ENCODE measurements around the gene ITFG2. TPM values are rescaled to one million over a fixed set of nuclear protein-coding genes. Genes with fewer than 3 reads are reported as not detected.
"Not testable (repeated sequence)": the region's sequence is repeated elsewhere in the genome, so short reads cannot be mapped to it uniquely, and the experiment has no call there.

ITFG2 gene
- total RNA-seq, 2 experiments from 2014 or later, result 42.0 to 55.2 TPM

- Histone ChIP-seq H3K4me1 (ENCODE audit: insufficient read depth, low read length, poor library complexity, severe bottlenecking) (peaks cover 10% of the 10 kb centered on the region), H3K9me3 (ENCODE audit: low read length) (no peaks in the 10 kb centered on the region), H3K9me2 (ENCODE audit: insufficient read depth, low read length) (no peaks in the 10 kb centered on the region), H3K27ac (ENCODE audit: low read depth, low read length, poor library complexity, severe bottlenecking) (no peak overlapping the region), H3K36me3 (ENCODE audit: insufficient read depth, low read length) (no peaks in the 10 kb centered on the region), H3K4me3 (ENCODE audit: low read depth, low read length, poor library complexity, severe bottlenecking) (no peak overlapping the region), H2AFZ (ENCODE audit: low read length) (no peak overlapping the region), H3K79me2 (ENCODE audit: insufficient read depth, low read depth, low read length) (no peaks in the 10 kb centered on the region), H4K20me1 (ENCODE audit: insufficient read depth, low read length) (no peaks in the 10 kb centered on the region), H3K4me2 (ENCODE audit: low read length) (no peak overlapping the region)
- intact Hi-C loops (cut with micrococcal nuclease; ENCODE audit: unreplicated experiment), result no loop called here
- ChIA-PET POLR2A (no interaction called here), CTCF (ENCODE audit: unreplicated experiment) (no interaction called here)
- no TSS peak for BruUV-seq (replicated peaks)
- DNase-seq (ENCODE audit: low spot score), result no peak
- TF ChIP-seq CTCF (conservative IDR thresholded peaks at IDR 0.05; ENCODE audit: low read length) (no peak), EZH2phosphoT487 (IDR thresholded peaks at IDR 0.05; ENCODE audit: borderline replicate concordance, low read depth, low read length) (no peak)
Measured at GRCh38 chr12:2769866-2770533, 42.5 kb upstream of the ITFG2 start.

DNA sequence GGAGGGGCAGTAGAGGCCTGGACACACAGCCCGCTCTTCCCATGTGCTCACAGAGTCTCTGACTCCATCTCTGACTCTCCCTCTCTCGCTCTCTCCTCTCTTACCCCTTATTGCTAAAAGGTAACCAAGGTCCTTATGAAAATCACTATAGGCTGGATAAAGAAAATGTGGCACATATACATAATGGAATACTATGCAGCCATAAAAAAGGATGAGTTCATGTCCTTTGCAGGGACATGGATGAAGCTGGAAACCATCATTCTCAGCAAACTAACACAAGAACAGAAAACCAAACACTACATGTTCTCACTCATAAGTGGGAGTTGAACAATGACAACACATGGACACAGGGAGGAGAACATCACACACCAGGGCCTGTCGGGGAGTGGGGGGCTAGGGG is 41.9 kb upstream of the ITFG2 start:
- H3K36me3 ChIP-seq (ENCODE audit: insufficient read depth, low read length); H3K79me2 ChIP-seq (ENCODE audit: insufficient read depth, low read depth, low read length); CTCF ChIA-PET (ENCODE audit: unreplicated experiment); intact Hi-C loops (cut with micrococcal nuclease; ENCODE audit: unreplicated experiment); H3K4me3 ChIP-seq (ENCODE audit: low read depth, low read length, poor library complexity, severe bottlenecking); H3K9me3 ChIP-seq (ENCODE audit: low read length); H3K9me2 ChIP-seq (ENCODE audit: insufficient read depth, low read length); BruUV-seq (replicated peaks); DNase-seq (ENCODE audit: low spot score); POLR2A ChIA-PET; H3K4me2 ChIP-seq (ENCODE audit: low read length); H3K27ac ChIP-seq (ENCODE audit: low read depth, low read length, poor library complexity, severe bottlenecking); H4K20me1 ChIP-seq (ENCODE audit: insufficient read depth, low read length); H2AFZ ChIP-seq (ENCODE audit: low read length): not testable (repeated sequence)
- peaks cover 10% of the 10 kb centered on the region for H3K4me1 ChIP-seq (ENCODE audit: insufficient read depth, low read length, poor library complexity, severe bottlenecking)

- POLR2A ChIA-PET, result no interaction called here
Measured at GRCh38 chr12:2772370-2772769, 40.1 kb upstream of the ITFG2 start.

More at GRCh38 chr12:2772370-2772769, 40.1 kb upstream of the ITFG2 start:
- Histone ChIP-seq H3K27ac (ENCODE audit: low read depth, low read length, poor library complexity, severe bottlenecking) (no peak overlapping the region), H3K9me3 (ENCODE audit: low read length) (no peaks in the 10 kb centered on the region), H2AFZ (ENCODE audit: low read length) (no peak overlapping the region), H3K79me2 (ENCODE audit: insufficient read depth, low read depth, low read length) (no peaks in the 10 kb centered on the region), H3K4me3 (ENCODE audit: low read depth, low read length, poor library complexity, severe bottlenecking) (no peak overlapping the region), H3K4me2 (ENCODE audit: low read length) (no peak overlapping the region), H3K9me2 (ENCODE audit: insufficient read depth, low read length) (no peaks in the 10 kb centered on the region), H3K4me1 (ENCODE audit: insufficient read depth, low read length, poor library complexity, severe bottlenecking) (peaks cover 10% of the 10 kb centered on the region), H3K36me3 (ENCODE audit: insufficient read depth, low read length) (no peaks in the 10 kb centered on the region), H4K20me1 (ENCODE audit: insufficient read depth, low read length) (no peaks in the 10 kb centered on the region)
- DNase-seq (ENCODE audit: low spot score), result no peak
- intact Hi-C loops (cut with micrococcal nuclease; ENCODE audit: unreplicated experiment), result no loop called here
- CTCF ChIA-PET (ENCODE audit: unreplicated experiment), result no interaction called here
- BruUV-seq (replicated peaks), result no TSS peak
- TF ChIP-seq CTCF (conservative IDR thresholded peaks at IDR 0.05; ENCODE audit: low read length) (no peak), EZH2phosphoT487 (IDR thresholded peaks at IDR 0.05; ENCODE audit: borderline replicate concordance, low read depth, low read length) (no peak)

All from OCI-LY7 (cell line).